Measurements from ENCODE around the gene GPR82. TPM values are rescaled to one million over a fixed set of nuclear protein-coding genes. Genes with fewer than 3 reads are reported as not detected.

GPR82 gene
- total and polyA plus RNA-seq, 2 of the 8 experiments (the other 6 are each of a cell fraction or from before 2014, with no cell fraction given) = not detected

GRCh38 chrX:41708486-41708885, 15.5 kb upstream of the GPR82 start (continued):
- TF ChIP-seq, protein P1, sequence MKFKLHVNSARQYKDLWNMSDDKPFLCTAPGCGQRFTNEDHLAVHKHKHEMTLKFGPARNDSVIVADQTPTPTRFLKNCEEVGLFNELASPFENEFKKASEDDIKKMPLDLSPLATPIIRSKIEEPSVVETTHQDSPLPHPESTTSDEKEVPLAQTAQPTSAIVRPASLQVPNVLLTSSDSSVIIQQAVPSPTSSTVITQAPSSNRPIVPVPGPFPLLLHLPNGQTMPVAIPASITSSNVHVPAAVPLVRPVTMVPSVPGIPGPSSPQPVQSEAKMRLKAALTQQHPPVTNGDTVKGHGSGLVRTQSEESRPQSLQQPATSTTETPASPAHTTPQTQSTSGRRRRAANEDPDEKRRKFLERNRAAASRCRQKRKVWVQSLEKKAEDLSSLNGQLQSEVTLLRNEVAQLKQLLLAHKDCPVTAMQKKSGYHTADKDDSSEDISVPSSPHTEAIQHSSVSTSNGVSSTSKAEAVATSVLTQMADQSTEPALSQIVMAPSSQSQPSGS (IDR thresholded peaks at IDR 0.05; ENCODE audit: low read length) = no peak
- no peak for TF ChIP-seq MAFK (IDR thresholded peaks at IDR 0.05; ENCODE audit: low read depth, low read length)
- no peak for TF ChIP-seq TAF7 (optimal IDR thresholded peaks at IDR 0.05; ENCODE audit: borderline replicate concordance, low read depth, low read length)
- no peak for TF ChIP-seq HDAC6 (IDR thresholded peaks at IDR 0.05; ENCODE audit: low read depth, low read length)
- TF ChIP-seq JUN (IDR thresholded peaks at IDR 0.05; ENCODE audit: low read depth, low read length) = no peak

Data from H1 (cell line).